Tibial nerve (tissue), 4 donors: ENCODE results near the gene ZNF366.
A peak's percentile ranks its signal among the peaks of the same experiment; 100 is the strongest.

ENCODE experiments used
- CTCF ChIP-seq, 5 experiments: fragments of 200-600 bp in 3 of 5; fragments of 450-650 bp in 2 of 5; sonication (generic) in 3 of 5; IDR thresholded peaks; one replicate each; pipeline ENCODE4 v1.5.1; 2016 to 2019; ENCODE audit warnings: antibody characterized with exemption in 5 of 5, mild to moderate bottlenecking in 3 of 5, moderate library complexity in 2 of 5
- EP300 ChIP-seq, 2 donors: sonication (generic); formaldehyde crosslinking; IDR thresholded peaks; one replicate each; pipeline ENCODE4 v1.6.1; 2017; ENCODE audit warnings: antibody characterized with exemption in 2 of 2, mild to moderate bottlenecking in 1 of 2
- POLR2A ChIP-seq, 2 donors: fragments of 450-650 bp; IDR thresholded peaks; one replicate each; pipeline ENCODE4 v1.6.1; 2017; ENCODE audit warnings: antibody characterized with exemption in 2 of 2, mild to moderate bottlenecking in 2 of 2, moderate library complexity in 2 of 2

- TF ChIP-seq POLR2A (IDR thresholded peaks at IDR 0.05) (no peak), CTCF (IDR thresholded peaks at IDR 0.05) (no peak), EP300 (IDR thresholded peaks at IDR 0.05) (peak in 1 of 2 donors; percentile 81)
Measured at GRCh38 chr5:72451741-72452505, 55.3 kb downstream of the ZNF366 start.
